HepG2 (cell line): Measurements from ENCODE around the gene MIER2. TPM values are rescaled to one million over a fixed set of nuclear protein-coding genes. Genes with fewer than 3 reads are reported as not detected.

Experiments
- BRD4 ChIP-seq: sonication (generic); formaldehyde crosslinking; IDR thresholded peaks from 2 replicates; pipeline ENCODE4 v1.4.0; 2020; ENCODE audit warnings: missing genetic modification reagents
- MNT ChIP-seq: fragments of 450-650 bp; IDR thresholded peaks from 2 replicates; pipeline ENCODE4 v1.6.1; 2016
- NFYC ChIP-seq: IDR thresholded peaks from 2 replicates; pipeline ENCODE4 v1.6.1; 2016; ENCODE audit warnings: missing genetic modification reagents, missing compliant biosample characterization
- RBFOX2 ChIP-seq: fragments of 200-400 bp; formaldehyde crosslinking; IDR thresholded peaks from 2 replicates; pipeline ENCODE4 v1.6.1; 2017; ENCODE audit warnings: low read depth, mild to moderate bottlenecking, low read length
- UBTF ChIP-seq: sonication (generic); formaldehyde crosslinking; IDR thresholded peaks from 2 replicates; pipeline ENCODE4 v1.4.0; 2020; ENCODE audit warnings: mild to moderate bottlenecking, missing genetic modification reagents
- ZBTB38 ChIP-seq: sonication (generic); formaldehyde crosslinking; IDR thresholded peaks from 2 replicates; pipeline ENCODE4 v1.5.1; 2020; ENCODE audit warnings: mild to moderate bottlenecking, missing genetic modification reagents
- ZNF121 ChIP-seq: sonication (generic); formaldehyde crosslinking; IDR thresholded peaks from 2 replicates; pipeline ENCODE4 v1.5.0; 2020; ENCODE audit warnings: mild to moderate bottlenecking, missing genetic modification reagents
- ZNF225 ChIP-seq: sonication (generic); formaldehyde crosslinking; IDR thresholded peaks from 2 replicates; pipeline ENCODE4 v1.4.0; 2020; ENCODE audit warnings: mild to moderate bottlenecking, missing genetic modification reagents
- ZNF687 ChIP-seq: sonication (generic); formaldehyde crosslinking; IDR thresholded peaks from 2 replicates; pipeline ENCODE4 v1.5.1; 2020; ENCODE audit warnings: mild to moderate bottlenecking, missing genetic modification reagents, moderate library complexity
- polyA plus RNA-seq, 8 experiments: library from polyadenylated mRNA; depleted of rRNA in 3 of 8; stranded (reverse) in 7 of 8; unstranded in 1 of 8; fragments of >200 nt; fragmentation: Illumina TruSeq in 4 of 8; extraction: Trizol in 4 of 8; gene quantifications; 2 replicates each; pipeline versions ENCODE4 v1.2.1 to v1.2.3, GENCODE V29; 2011 to 2016; ENCODE audit warnings: low read depth in 4 of 8, missing spikeins in 1 of 8, mixed read lengths in 1 of 8; ENCODE audit not compliant: insufficient read depth in 1 of 8
- total RNA-seq, 5 experiments: library from RNA; depleted of rRNA; stranded (reverse); fragments of >200 nt; fragmentation: Illumina TruSeq; extraction: Trizol; gene quantifications; 2 replicates each; pipeline ENCODE4 v1.2.3, GENCODE V29; 2016; ENCODE audit warnings: low read depth in 1 of 5

The MIER2 gene
- total and polyA plus RNA-seq, 2 of the 13 experiments (the other 11 are each of a cell fraction or from before 2014, with no cell fraction given) = 9.6 to 25.7 TPM

- TF ChIP-seq MNT (no peak), ZNF687 (CRISPR knock-in tag) (peak; percentile 60), NFYC (CRISPR knock-in tag) (no peak), RBFOX2 (0 out of 2 replicates have a peak, but pooled peaks have one; percentile 3), UBTF (CRISPR knock-in tag) (0 out of 2 replicates have a peak, but pooled peaks have one; percentile 30), ZBTB38 (CRISPR knock-in tag) (peak; percentile 90; the same call in 1 of the 2 replicates), ZNF225 (no peak), ZNF121 (CRISPR knock-in tag) (0 out of 2 replicates have a peak, but pooled peaks have one; percentile 1), BRD4 (CRISPR knock-in tag) (no peak)
Observed at GRCh38 chr19:343451-343931, 1.1 kb downstream of the MIER2 start (continued).
